Osteoblast (primary cell): ENCODE data around the gene RUNDC3A. TPM values are rescaled to one million over a fixed set of nuclear protein-coding genes. Genes with fewer than 3 reads are reported as not detected.

Experiments
- DNase-seq: peaks from one replicate; pipeline ENCODE4 v3.0.0; 2011; ENCODE audit warnings: low spot score, mixed read lengths; ENCODE audit not compliant: insufficient read length; ENCODE audit errors: missing footprints
- H2AFZ ChIP-seq: 2 replicates; pipeline ENCODE4 v1.6.0; 2011; ENCODE audit warnings: mild to moderate bottlenecking, low read length
- H3K27ac ChIP-seq: 2 replicates; pipeline ENCODE4 v1.5.1; 2011; ENCODE audit warnings: mild to moderate bottlenecking, low read depth, low read length, moderate library complexity
- H3K27me3 ChIP-seq: 2 replicates; pipeline ENCODE4 v1.6.0; 2012; ENCODE audit warnings: mild to moderate bottlenecking, control low read depth, inconsistent platforms, low read length, moderate library complexity; ENCODE audit not compliant: insufficient read depth
- H3K36me3 ChIP-seq: 2 replicates; pipeline ENCODE4 v1.5.1; 2011; ENCODE audit warnings: mild to moderate bottlenecking, low read length, control low read depth, moderate library complexity; ENCODE audit not compliant: insufficient read depth
- H3K4me1 ChIP-seq: 2 replicates; pipeline ENCODE4 v1.5.1; 2011; ENCODE audit warnings: mild to moderate bottlenecking, low read length, control low read depth, moderate library complexity; ENCODE audit not compliant: insufficient read depth
- H3K4me2 ChIP-seq: 2 replicates; pipeline ENCODE4 v1.6.0; 2011; ENCODE audit warnings: mild to moderate bottlenecking, low read length; ENCODE audit not compliant: insufficient read depth
- H3K4me3 ChIP-seq: fragments of 200-600 bp; sonication (generic); 3 replicates; pipeline ENCODE4 v1.5.1; 2012; ENCODE audit warnings: mild to moderate bottlenecking, low read length, inconsistent platforms; ENCODE audit not compliant: insufficient read depth
- H3K79me2 ChIP-seq: 2 replicates; pipeline ENCODE4 v1.6.0; 2012; ENCODE audit warnings: mild to moderate bottlenecking, low read length, control low read depth, inconsistent platforms; ENCODE audit not compliant: insufficient read depth
- H3K9me3 ChIP-seq: 2 replicates; pipeline ENCODE4 v1.5.1; 2011; ENCODE audit warnings: low read depth, low read length, control low read depth
- H4K20me1 ChIP-seq: 2 replicates; pipeline ENCODE4 v1.6.0; 2012; ENCODE audit warnings: mild to moderate bottlenecking, low read length, control low read depth; ENCODE audit not compliant: insufficient read depth
- total RNA-seq: library from RNA; depleted of rRNA; stranded (reverse); fragments of >200 nt; gene quantifications from 2 replicates; pipeline ENCODE4 v1.2.3, GENCODE V29; 2012
- TF ChIP-seq, protein P1 (sequence below): IDR thresholded peaks from 2 replicates; pipeline ENCODE4 v1.5.1; 2011; ENCODE audit warnings: mild to moderate bottlenecking, low read depth, low read length, moderate library complexity; ENCODE audit errors: extremely low read depth

RUNDC3A gene
- total RNA-seq, 1 donor = not detected

DNA sequence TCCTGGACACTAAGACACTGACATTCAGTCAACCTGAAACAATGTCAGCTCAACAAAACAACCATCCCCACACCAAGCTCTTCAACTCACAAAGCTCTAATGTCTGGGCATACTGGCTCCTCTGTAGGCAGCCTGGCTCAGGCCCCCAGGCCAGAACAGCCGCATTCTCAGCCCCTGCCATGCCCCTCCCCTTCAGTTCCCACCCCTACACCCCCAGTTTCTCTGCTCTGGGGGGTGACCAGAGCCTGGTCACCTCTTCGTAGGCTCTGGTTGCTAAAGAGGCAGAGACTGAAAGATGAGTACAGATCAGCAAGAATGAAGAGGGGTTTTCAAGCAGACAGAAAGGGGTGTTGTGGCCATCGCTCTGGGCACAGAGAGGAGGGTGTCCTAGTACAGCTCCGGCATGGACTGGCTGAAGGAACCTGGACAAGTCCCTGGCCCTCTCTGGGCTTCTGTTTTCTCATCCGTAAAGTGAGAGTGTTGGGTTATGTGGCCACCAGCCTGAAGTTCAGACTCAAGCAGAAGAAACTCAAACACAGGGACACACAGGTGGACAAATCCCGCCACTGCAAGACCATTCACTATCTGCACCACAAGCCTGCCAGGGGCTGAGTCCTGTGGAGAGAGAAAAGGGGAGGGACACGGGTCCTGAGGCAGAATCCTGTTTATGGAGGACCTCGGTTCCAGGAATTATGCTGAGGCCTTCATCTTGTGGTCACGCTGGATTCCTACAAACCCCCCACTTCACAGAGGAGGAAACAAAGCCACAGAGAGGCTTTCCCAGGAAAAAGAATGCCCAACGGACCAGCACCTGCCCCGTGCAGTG, 39.5 kb upstream of the RUNDC3A start:
- TF ChIP-seq, protein P1, sequence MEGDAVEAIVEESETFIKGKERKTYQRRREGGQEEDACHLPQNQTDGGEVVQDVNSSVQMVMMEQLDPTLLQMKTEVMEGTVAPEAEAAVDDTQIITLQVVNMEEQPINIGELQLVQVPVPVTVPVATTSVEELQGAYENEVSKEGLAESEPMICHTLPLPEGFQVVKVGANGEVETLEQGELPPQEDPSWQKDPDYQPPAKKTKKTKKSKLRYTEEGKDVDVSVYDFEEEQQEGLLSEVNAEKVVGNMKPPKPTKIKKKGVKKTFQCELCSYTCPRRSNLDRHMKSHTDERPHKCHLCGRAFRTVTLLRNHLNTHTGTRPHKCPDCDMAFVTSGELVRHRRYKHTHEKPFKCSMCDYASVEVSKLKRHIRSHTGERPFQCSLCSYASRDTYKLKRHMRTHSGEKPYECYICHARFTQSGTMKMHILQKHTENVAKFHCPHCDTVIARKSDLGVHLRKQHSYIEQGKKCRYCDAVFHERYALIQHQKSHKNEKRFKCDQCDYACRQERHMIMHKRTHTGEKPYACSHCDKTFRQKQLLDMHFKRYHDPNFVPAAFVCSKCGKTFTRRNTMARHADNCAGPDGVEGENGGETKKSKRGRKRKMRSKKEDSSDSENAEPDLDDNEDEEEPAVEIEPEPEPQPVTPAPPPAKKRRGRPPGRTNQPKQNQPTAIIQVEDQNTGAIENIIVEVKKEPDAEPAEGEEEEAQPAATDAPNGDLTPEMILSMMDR = no peak
- peak; percentile 51 for DNase-seq
- peaks cover 9% of the 10 kb centered on the region for H3K27me3 ChIP-seq
- H3K4me1 ChIP-seq = no peaks in the 10 kb centered on the region
- H4K20me1 ChIP-seq = no peaks in the 10 kb centered on the region
- H2AFZ ChIP-seq = no peak overlapping the region
- no peaks in the 10 kb centered on the region for H3K9me3 ChIP-seq
- H3K27ac ChIP-seq = no peak overlapping the region
- H3K4me2 ChIP-seq = no peak overlapping the region
- no peaks in the 10 kb centered on the region for H3K79me2 ChIP-seq
- H3K36me3 ChIP-seq = no peaks in the 10 kb centered on the region
- H3K4me3 ChIP-seq = no peak overlapping the region

DNA sequence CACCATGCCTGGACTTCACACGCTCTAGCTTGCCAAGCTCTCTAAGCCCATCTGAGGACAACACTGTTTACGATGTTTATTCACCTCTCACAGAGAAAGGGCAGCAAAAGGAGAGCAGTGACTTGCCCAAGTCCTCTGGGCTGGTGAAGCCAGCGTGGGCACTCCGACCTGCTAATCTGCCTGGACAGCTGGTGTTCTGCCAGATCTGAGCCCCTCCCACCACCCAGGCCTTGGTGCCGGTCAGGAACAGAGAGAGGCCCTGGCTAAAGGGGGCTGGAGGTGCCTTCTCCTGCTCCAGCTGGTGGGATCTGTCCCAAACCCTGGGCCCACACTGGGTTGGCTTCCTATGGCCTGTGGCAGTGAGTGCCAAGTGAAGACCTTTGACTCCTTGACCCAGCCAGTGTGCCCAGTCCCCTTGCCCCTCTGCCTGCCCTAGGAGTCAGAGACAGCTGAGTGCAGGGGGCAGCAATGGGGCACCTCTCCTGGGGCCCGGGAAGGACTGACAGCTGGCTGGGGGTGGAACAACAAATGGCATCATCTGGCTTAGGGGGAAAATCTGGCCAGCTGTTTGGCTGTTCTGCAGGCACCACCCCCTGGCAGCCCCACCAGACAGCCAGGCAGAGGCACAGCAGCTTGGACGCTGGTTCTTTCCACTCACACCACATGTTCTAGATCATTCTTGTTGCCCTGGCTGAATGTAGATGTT, 38.7 kb upstream of the RUNDC3A start:
- Histone ChIP-seq H3K4me3 (no peak overlapping the region), H3K4me2 (no peak overlapping the region), H3K4me1 (no peaks in the 10 kb centered on the region), H3K27me3 (peaks cover 9% of the 10 kb centered on the region), H3K27ac (no peak overlapping the region), H3K36me3 (no peaks in the 10 kb centered on the region), H3K79me2 (no peaks in the 10 kb centered on the region), H4K20me1 (no peaks in the 10 kb centered on the region), H2AFZ (no peak overlapping the region), H3K9me3 (no peaks in the 10 kb centered on the region)
- DNase-seq = peak; percentile 56
- TF ChIP-seq, protein P1 = no peak

DNA sequence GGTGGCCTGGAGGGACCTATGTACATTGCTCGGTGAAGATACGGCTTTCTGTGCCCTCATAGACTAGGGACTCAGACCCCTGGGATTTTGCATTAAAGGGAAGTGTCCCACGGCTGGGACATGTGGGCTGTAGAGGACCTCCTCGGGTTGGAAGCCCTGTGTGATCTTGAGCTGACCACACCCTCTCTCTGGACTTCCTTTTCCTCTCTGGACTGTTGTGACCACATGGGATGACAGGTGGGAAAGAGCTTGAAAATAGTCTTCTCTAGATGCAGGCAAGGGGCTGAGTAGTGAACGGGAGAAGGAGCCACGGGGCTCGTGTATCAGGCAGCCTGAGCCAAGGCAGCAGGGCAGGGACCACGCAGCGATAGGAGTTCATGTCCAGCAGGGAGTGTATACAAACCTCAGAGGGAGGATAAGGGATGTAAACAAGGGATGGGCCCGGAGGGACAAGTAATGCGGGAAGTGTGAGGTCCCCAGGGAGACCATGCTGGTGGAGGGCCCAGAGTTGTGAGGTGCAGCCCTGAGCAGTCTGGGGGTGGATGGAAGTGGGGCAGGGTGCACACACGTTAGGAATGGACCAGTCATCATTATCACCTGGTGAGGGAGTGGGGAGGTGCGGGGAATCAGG, 36.0 kb upstream of the RUNDC3A start:
- Histone ChIP-seq H3K36me3 (no peaks in the 10 kb centered on the region), H3K4me3 (no peak overlapping the region), H2AFZ (no peak overlapping the region), H3K27me3 (peaks cover 9% of the 10 kb centered on the region), H4K20me1 (no peaks in the 10 kb centered on the region), H3K9me3 (no peaks in the 10 kb centered on the region), H3K79me2 (no peaks in the 10 kb centered on the region), H3K4me1 (no peaks in the 10 kb centered on the region), H3K4me2 (no peak overlapping the region), H3K27ac (no peak overlapping the region)
- TF ChIP-seq, protein P1 = no peak
- peak; percentile 73 for DNase-seq

DNA sequence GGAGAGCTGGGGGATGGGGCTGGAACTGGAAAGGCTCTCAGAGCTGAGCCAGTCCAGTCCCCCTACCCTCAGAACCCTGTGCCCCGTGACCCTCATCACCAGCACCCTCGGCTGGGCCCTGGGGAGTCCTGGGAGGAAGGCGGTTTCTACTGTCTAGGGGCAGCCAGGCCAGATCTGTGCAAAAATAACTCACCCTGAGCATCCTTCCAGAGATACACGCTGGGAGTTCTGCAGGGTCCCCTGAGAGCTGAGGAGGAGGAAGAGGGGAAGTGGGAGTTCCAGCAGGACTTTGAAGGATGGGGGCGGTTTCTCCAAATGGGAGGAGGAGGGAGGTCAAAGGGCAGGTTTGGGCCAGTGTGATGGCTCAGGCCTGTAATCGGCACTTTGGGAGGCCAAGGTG, 35.4 kb upstream of the RUNDC3A start:
- Histone ChIP-seq H3K79me2 (no peaks in the 10 kb centered on the region), H4K20me1 (no peaks in the 10 kb centered on the region)

More for the DNA sequence above, 35.4 kb upstream of the RUNDC3A start:
- no peak for DNase-seq
- peaks cover 9% of the 10 kb centered on the region for H3K27me3 ChIP-seq
- H3K9me3 ChIP-seq = no peaks in the 10 kb centered on the region
- H3K36me3 ChIP-seq = no peaks in the 10 kb centered on the region
- TF ChIP-seq, protein P1 = no peak
- no peak overlapping the region for H3K4me2 ChIP-seq
- no peak overlapping the region for H2AFZ ChIP-seq
- H3K4me1 ChIP-seq = no peaks in the 10 kb centered on the region
- H3K4me3 ChIP-seq = no peak overlapping the region
- H3K27ac ChIP-seq = no peak overlapping the region
